ENCODE data around the gene SETD7.

DNA sequence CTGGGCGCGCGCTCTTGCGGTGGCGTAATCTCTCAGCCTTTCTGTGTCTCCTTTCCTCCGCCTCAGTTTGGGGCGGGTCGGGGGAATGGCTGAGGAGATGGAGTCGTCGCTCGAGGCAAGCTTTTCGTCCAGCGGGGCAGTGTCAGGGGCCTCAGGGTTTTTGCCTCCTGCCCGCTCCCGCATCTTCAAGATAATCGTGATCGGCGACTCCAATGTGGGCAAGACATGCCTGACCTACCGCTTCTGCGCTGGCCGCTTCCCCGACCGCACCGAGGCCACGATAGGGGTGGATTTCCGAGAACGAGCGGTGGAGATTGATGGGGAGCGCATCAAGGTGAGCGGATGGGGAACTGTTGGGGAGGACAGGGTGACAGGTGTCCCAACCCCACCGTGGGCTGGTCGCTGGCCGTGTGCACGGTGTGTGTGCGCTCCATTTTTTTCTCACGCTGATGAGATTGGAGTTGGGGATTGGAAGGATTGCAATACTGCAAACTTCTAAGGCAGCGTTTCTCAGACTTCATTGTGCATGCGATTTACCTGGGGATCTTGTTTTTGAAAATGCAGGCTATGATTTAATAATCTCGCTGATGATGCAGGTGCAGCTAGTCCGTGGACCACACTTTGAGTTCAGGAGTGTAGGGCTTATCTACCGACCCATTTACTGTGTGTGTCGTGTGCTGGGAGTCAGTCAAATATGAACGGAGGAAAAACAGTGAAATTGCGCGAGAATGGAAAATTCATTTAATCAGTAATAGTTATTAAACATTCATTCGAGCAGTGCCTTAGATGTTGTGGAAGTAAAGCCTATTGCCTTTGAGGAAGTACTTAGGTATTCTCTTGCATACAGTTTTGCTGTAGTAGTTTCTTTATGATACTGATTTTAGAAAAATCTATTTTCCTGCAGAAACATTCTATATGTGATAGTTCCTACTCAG is 101.6 kb downstream of the SETD7 start, which contains the start of gene RAB33B:
- TF ChIP-seq, protein P1, sequence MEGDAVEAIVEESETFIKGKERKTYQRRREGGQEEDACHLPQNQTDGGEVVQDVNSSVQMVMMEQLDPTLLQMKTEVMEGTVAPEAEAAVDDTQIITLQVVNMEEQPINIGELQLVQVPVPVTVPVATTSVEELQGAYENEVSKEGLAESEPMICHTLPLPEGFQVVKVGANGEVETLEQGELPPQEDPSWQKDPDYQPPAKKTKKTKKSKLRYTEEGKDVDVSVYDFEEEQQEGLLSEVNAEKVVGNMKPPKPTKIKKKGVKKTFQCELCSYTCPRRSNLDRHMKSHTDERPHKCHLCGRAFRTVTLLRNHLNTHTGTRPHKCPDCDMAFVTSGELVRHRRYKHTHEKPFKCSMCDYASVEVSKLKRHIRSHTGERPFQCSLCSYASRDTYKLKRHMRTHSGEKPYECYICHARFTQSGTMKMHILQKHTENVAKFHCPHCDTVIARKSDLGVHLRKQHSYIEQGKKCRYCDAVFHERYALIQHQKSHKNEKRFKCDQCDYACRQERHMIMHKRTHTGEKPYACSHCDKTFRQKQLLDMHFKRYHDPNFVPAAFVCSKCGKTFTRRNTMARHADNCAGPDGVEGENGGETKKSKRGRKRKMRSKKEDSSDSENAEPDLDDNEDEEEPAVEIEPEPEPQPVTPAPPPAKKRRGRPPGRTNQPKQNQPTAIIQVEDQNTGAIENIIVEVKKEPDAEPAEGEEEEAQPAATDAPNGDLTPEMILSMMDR (IDR thresholded peaks at IDR 0.05; ENCODE audit: low read depth, low read length, poor library complexity, severe bottlenecking): no peak
- TF ChIP-seq EZH2phosphoT487 (IDR thresholded peaks at IDR 0.05; ENCODE audit: borderline replicate concordance, low read length): no peak
